H1 (cell line): ENCODE measurements around the gene SPSB2. TPM values are rescaled to one million over a fixed set of nuclear protein-coding genes. Genes with fewer than 3 reads are reported as not detected.

Experiments
- CTCF ChIA-PET: fragments of 300-600 bp; sonication (Branson Sonifier 250); formaldehyde crosslinking; loops from one replicate; lab custom pipeline; 2021; ENCODE audit not compliant: partially characterized antibody; lab: Charles Lee
- POLR2A ChIA-PET: fragments of 300-600 bp; sonication (Branson Sonifier 250); formaldehyde crosslinking; loops from one replicate; lab custom pipeline; 2021; ENCODE audit warnings: inconsistent platforms; ENCODE audit not compliant: partially characterized antibody; lab: Charles Lee
- DNase-seq, 2 experiments: peaks; one replicate each; pipeline versions ENCODE4 v3.0.0 to v3.0.0-alpha.2; 2010 to 2022; ENCODE audit warnings: low spot score in 2 of 2, low read depth in 1 of 2, mixed read lengths in 1 of 2
- FAIRE-seq: peaks from 2 replicates; lab custom pipeline; 2011; peaks lifted over from hg19 to GRCh38; lab: Jason Lieb, UNC
- H2AFZ ChIP-seq: 2 replicates; pipeline ENCODE4 v1.8.1; 2012; ENCODE audit warnings: low read length, inconsistent platforms
- H2AK5ac ChIP-seq: 2 replicates; pipeline ENCODE4 v1.6.1; 2013; ENCODE audit warnings: low read depth, low read length
- H2BK120ac ChIP-seq: replicated peaks from 2 replicates; pipeline ENCODE3; 2013; ENCODE audit warnings: low read depth, low read length, inconsistent platforms
- H2BK12ac ChIP-seq: 2 replicates; pipeline ENCODE4 v1.6.1; 2013; ENCODE audit warnings: low read depth, low read length
- H2BK15ac ChIP-seq: 2 replicates; pipeline ENCODE4 v1.6.1; 2013; ENCODE audit warnings: low read length
- H2BK20ac ChIP-seq: 2 replicates; pipeline ENCODE4 v1.6.1; 2013; ENCODE audit warnings: low read length
- H2BK5ac ChIP-seq: 2 replicates; pipeline ENCODE4 v1.6.1; 2013; ENCODE audit warnings: low read depth, low read length
- H3K14ac ChIP-seq: 2 replicates; pipeline ENCODE4 v1.6.1; 2013; ENCODE audit warnings: inconsistent platforms; ENCODE audit not compliant: insufficient read length
- H3K18ac ChIP-seq: 2 replicates; pipeline ENCODE4 v1.6.1; 2013; ENCODE audit warnings: low read length; ENCODE audit errors: extremely low read depth
- H3K23ac ChIP-seq: 2 replicates; pipeline ENCODE4 v1.6.1; 2013; ENCODE audit warnings: inconsistent platforms; ENCODE audit not compliant: insufficient read length
- H3K23me2 ChIP-seq: 2 replicates; pipeline ENCODE4 v1.6.1; 2013; ENCODE audit warnings: low read depth, low read length
- H3K27ac ChIP-seq: 2 replicates; pipeline ENCODE4 v1.6.1; 2011; ENCODE audit warnings: low read depth, low read length, inconsistent platforms
- H3K27me3 ChIP-seq, 4 experiments: replicated peaks in 1 of 4; 1 replicate in 1 of 4; 2 replicates in 3 of 4; pipeline versions ENCODE4 v1.6.1 to v1.8.1; 2011 to 2013; ENCODE audit warnings: low read length in 3 of 4, mild to moderate bottlenecking in 3 of 4, inconsistent platforms in 2 of 4, mixed read lengths in 2 of 4, moderate library complexity in 1 of 4; ENCODE audit not compliant: control insufficient read depth in 3 of 4, insufficient read depth in 3 of 4; ENCODE audit errors: extremely low read depth in 1 of 4
- H3K36me3 ChIP-seq, 4 experiments: 2 replicates each; pipeline versions ENCODE4 v1.6.1 to v1.8.1; 2011 to 2013; ENCODE audit warnings: mild to moderate bottlenecking in 4 of 4, low read length in 3 of 4, moderate library complexity in 2 of 4, control low read depth in 1 of 4, inconsistent platforms in 1 of 4; ENCODE audit not compliant: insufficient read depth in 4 of 4, control insufficient read depth in 2 of 4
- H3K4ac ChIP-seq: replicated peaks from 2 replicates; pipeline ENCODE3; 2013; ENCODE audit warnings: low read length, low read depth, mixed read lengths, inconsistent platforms; ENCODE audit not compliant: insufficient read length
- H3K4me1 ChIP-seq, 4 experiments: replicated peaks in 1 of 4; 1 replicate in 1 of 4; 2 replicates in 3 of 4; pipeline versions ENCODE4 v1.6.1 to v1.8.1; 2011 to 2013; ENCODE audit warnings: low read length in 3 of 4, inconsistent platforms in 2 of 4, mixed read lengths in 1 of 4; ENCODE audit not compliant: insufficient read depth in 4 of 4, control insufficient read depth in 3 of 4
- H3K4me2 ChIP-seq, 2 experiments: 2 replicates each; pipeline versions ENCODE4 v1.6.1 to v1.8.1; 2011 to 2013; ENCODE audit warnings: low read depth in 2 of 2, low read length in 2 of 2, control low read depth in 1 of 2, inconsistent platforms in 1 of 2, mild to moderate bottlenecking in 1 of 2; ENCODE audit not compliant: insufficient read depth in 1 of 2
- H3K4me3 ChIP-seq, 4 experiments: fragments of 200-600, 300-600 bp in 1 of 4; sonication (generic), shearing (Covaris generic), sonication (Bioruptor Twin) in 1 of 4; 2 replicates each; pipeline versions ENCODE4 v1.5.1 to v1.8.1; 2011 to 2016; ENCODE audit warnings: low read length in 4 of 4, low read depth in 3 of 4, control low read depth in 2 of 4, inconsistent platforms in 2 of 4, mild to moderate bottlenecking in 2 of 4, mixed read lengths in 1 of 4, moderate library complexity in 1 of 4; ENCODE audit not compliant: insufficient read depth in 2 of 4; ENCODE audit errors: extremely low read depth in 1 of 4
- H3K56ac ChIP-seq: replicated peaks from 2 replicates; pipeline ENCODE3; 2013; ENCODE audit warnings: low read depth, mild to moderate bottlenecking, mixed read lengths, low read length, inconsistent platforms; ENCODE audit not compliant: insufficient read length
- H3K79me1 ChIP-seq: 2 replicates; pipeline ENCODE4 v1.6.1; 2013; ENCODE audit warnings: low read depth, low read length, control low read depth
- H3K79me2 ChIP-seq, 2 experiments: 2 replicates each; pipeline versions ENCODE4 v1.6.1 to v1.8.1; 2012 to 2013; ENCODE audit warnings: low read length in 2 of 2, mild to moderate bottlenecking in 2 of 2, inconsistent platforms in 1 of 2; ENCODE audit not compliant: insufficient read depth in 2 of 2, control insufficient read depth in 1 of 2
- H3K9ac ChIP-seq, 4 experiments: replicated peaks in 1 of 4; 1 replicate in 1 of 4; 2 replicates in 3 of 4; pipeline versions ENCODE4 v1.6.1 to v1.8.1; 2011 to 2013; ENCODE audit warnings: low read depth in 3 of 4, low read length in 3 of 4, control low read depth in 2 of 4, mild to moderate bottlenecking in 2 of 4, moderate library complexity in 2 of 4, inconsistent platforms in 1 of 4; ENCODE audit errors: extremely low read depth in 1 of 4
- H3K9me3 ChIP-seq, 2 experiments: 2 replicates each; pipeline versions ENCODE4 v1.6.1 to v1.8.1; 2012 to 2013; ENCODE audit warnings: mild to moderate bottlenecking in 2 of 2, moderate library complexity in 2 of 2, control low read depth in 1 of 2, inconsistent platforms in 1 of 2, low read depth in 1 of 2, low read length in 1 of 2, mixed read lengths in 1 of 2; ENCODE audit not compliant: insufficient read depth in 2 of 2
- H4K20me1 ChIP-seq, 2 experiments: replicated peaks in 1 of 2; 2 replicates each; pipeline versions ENCODE3 to v1.8.1; 2011 to 2013; ENCODE audit warnings: inconsistent platforms in 2 of 2, low read length in 2 of 2, mild to moderate bottlenecking in 1 of 2; ENCODE audit not compliant: insufficient read depth in 2 of 2, control insufficient read depth in 1 of 2
- H4K5ac ChIP-seq: 2 replicates; pipeline ENCODE4 v1.6.1; 2013; ENCODE audit warnings: low read length, low read depth, mixed read lengths, inconsistent platforms; ENCODE audit not compliant: insufficient read length
- H4K8ac ChIP-seq: 2 replicates; pipeline ENCODE4 v1.8.0; 2013; ENCODE audit warnings: mild to moderate bottlenecking, moderate library complexity, low read length, inconsistent platforms; ENCODE audit not compliant: insufficient read depth; ENCODE audit errors: extremely low read depth
- H4K91ac ChIP-seq: replicated peaks from 2 replicates; pipeline ENCODE3; 2013; ENCODE audit warnings: low read length, mixed read lengths, inconsistent platforms; ENCODE audit not compliant: insufficient read length
- CBX8 ChIP-seq: fragments of 300-800, 300-1000 bp; sonication (generic); IDR thresholded peaks from 2 replicates; pipeline ENCODE4 v1.7.1; 2016; ENCODE audit warnings: low read depth, low read length, borderline replicate concordance
- KDM4A ChIP-seq: IDR thresholded peaks from one replicate; pipeline ENCODE4 v1.7.1; 2012; ENCODE audit warnings: low read depth, mild to moderate bottlenecking, moderate library complexity, low read length, inconsistent platforms; ENCODE audit not compliant: severe bottlenecking
- TAF7 ChIP-seq: optimal IDR thresholded peaks from 2 replicates; pipeline ENCODE3; 2011; ENCODE audit warnings: low read depth, mild to moderate bottlenecking, inconsistent platforms, low read length, moderate library complexity, borderline replicate concordance
- WGBS, 2 experiments: shearing (Covaris generic) in 1 of 2; methylation state at CpG; one replicate each; pipeline versions ENCODE4 v1.1.6 to v1.1.7; 2013 to 2015; ENCODE audit warnings: low lambda C conversion rate in 2 of 2, mixed read lengths in 2 of 2, inconsistent platforms in 1 of 2, low coverage in 1 of 2, missing lambda C conversion rate in 1 of 2; ENCODE audit not compliant: insufficient replicate concordance in 2 of 2, insufficient coverage in 1 of 2, insufficient read length in 1 of 2; ENCODE audit errors: extremely low coverage in 1 of 2, missing lambda C conversion rate in 1 of 2; 5-methylcytosine and 5-hydroxymethylcytosine counted together
- polyA plus RNA-seq, 7 experiments: library from polyadenylated mRNA; depleted of rRNA in 3 of 7; stranded (reverse) in 5 of 7; unstranded in 2 of 7; fragments of >200 nt in 5 of 7; fragments of 200-250 nt in 2 of 7; gene quantifications; 1 replicate in 5 of 7; 2 replicates in 1 of 7; 4 replicates in 1 of 7; pipeline versions ENCODE4 v1.2.1 to v1.2.3, GENCODE V29; 2011 to 2013; ENCODE audit warnings: missing spikeins in 2 of 7, mixed read lengths in 2 of 7
- total RNA-seq: library from RNA; stranded (reverse); fragmentation: NEBNext Ultra II Directional; extraction: Animal tissue kit (Norgen Biotek cat#: 25700); gene quantifications from 2 replicates; pipeline ENCODE4 v1.2.1, GENCODE V29; 2021
- TF ChIP-seq, protein P1 (sequence below): IDR thresholded peaks from 2 replicates; pipeline ENCODE4 v1.6.1; 2012; ENCODE audit warnings: inconsistent platforms
- TF ChIP-seq, protein P2 (sequence below): IDR thresholded peaks from 2 replicates; pipeline ENCODE4 v1.6.1; 2011; ENCODE audit warnings: low read depth, mild to moderate bottlenecking, low read length; ENCODE audit not compliant: insufficient read depth

Gene SPSB2
- total and polyA plus RNA-seq, 2 of the 8 experiments (the other 6 are each of a cell fraction or from before 2014, with no cell fraction given): 13.0 to 23.2 TPM

DNA sequence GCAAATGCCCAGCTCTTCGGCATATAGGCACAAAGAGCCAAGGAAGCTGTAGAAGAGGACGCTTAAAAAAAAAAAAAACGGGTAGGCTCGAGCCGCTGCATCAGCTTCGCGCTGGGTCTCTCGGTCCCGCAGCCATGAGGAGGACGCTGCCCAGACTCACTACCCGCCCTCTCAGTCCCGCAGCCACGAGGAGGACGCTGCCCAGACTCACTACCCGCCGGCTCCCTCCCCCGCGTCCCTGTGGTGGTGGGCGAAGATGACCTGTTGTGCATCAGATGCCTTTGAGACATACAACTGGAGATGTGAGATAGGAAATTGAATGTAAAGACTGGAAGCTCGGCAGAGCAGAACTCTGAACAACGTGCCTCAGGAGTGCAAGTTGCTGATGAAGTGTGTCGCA is 11.4 kb upstream of the SPSB2 start:
- H2BK20ac ChIP-seq: 0 out of 2 replicates have a peak overlapping the region, but pooled peaks have one; percentile 95
- H3K18ac ChIP-seq: peak overlapping the region; percentile 51; the same call in 1 of the 2 replicates
- H3K4me3 ChIP-seq: no peak overlapping the region
- CTCF ChIA-PET: interaction anchor here (1.2 to 3.1 kb wide), 5 partner anchors 8 to 41 kb away, joined by 4 to 18 read pairs (median 4); partner anchors contain the start of gene SPSB2
- 0 out of 2 replicates have a peak overlapping the region, but pooled peaks have one; percentile 17 for H4K8ac ChIP-seq
- DNase-seq (no peak), FAIRE-seq (no peak)
- no peak overlapping the region for H3K4me2 ChIP-seq
- H3K27me3 ChIP-seq: no peaks in the 10 kb centered on the region
- no peaks in the 10 kb centered on the region for H3K79me1 ChIP-seq
- H3K9me3 ChIP-seq: no peaks in the 10 kb centered on the region
- H4K5ac ChIP-seq: no peak overlapping the region
- H2AFZ ChIP-seq: no peak overlapping the region
- H3K27ac ChIP-seq: no peak overlapping the region
- peak overlapping the region; percentile 4 for H2BK120ac ChIP-seq
- H2BK15ac ChIP-seq: no peak overlapping the region
- H2AK5ac ChIP-seq: no peak overlapping the region
- POLR2A ChIA-PET: interaction anchor here (0.6 to 5.7 kb wide), 11 partner anchors 8 to 59 kb away, joined by 3 to 50 read pairs (median 3); partner anchors contain the start of genes C12orf57, CDCA3, RNU7-1 and SPSB2
- H2BK12ac ChIP-seq: 0 out of 2 replicates have a peak overlapping the region, but pooled peaks have one; percentile 94
- no peak overlapping the region for H3K56ac ChIP-seq
- whole genome bisulfite sequencing, 2 experiments: 93% methylated on average over 21 of the region's 22 CpGs; no CpG with 5 or more reads in 1 of the 2 experiments
- H3K4me1 ChIP-seq: peaks cover 2 to 10% (median 5%) of the 10 kb centered on the region in 4 experiments; a peak in 5 of 7 replicates
- no peak overlapping the region for H4K91ac ChIP-seq
- H4K20me1 ChIP-seq: no peaks in the 10 kb centered on the region
- no peak overlapping the region for H3K14ac ChIP-seq
- H2BK5ac ChIP-seq: peak overlapping the region; percentile 15
- no peak overlapping the region for H3K9ac ChIP-seq
- peaks cover 0 to 20% (median 1%) of the 10 kb centered on the region in 4 experiments; a peak in 4 of 8 replicates for H3K36me3 ChIP-seq
- no peak overlapping the region for H3K4ac ChIP-seq
- TF ChIP-seq CBX8: no peak
- no peak for TF ChIP-seq KDM4A
- no peak for TF ChIP-seq TAF7
- TF ChIP-seq, protein P1, sequence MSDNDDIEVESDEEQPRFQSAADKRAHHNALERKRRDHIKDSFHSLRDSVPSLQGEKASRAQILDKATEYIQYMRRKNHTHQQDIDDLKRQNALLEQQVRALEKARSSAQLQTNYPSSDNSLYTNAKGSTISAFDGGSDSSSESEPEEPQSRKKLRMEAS: no peak; the same call in 1 of the 2 replicates
- TF ChIP-seq, protein P2, sequence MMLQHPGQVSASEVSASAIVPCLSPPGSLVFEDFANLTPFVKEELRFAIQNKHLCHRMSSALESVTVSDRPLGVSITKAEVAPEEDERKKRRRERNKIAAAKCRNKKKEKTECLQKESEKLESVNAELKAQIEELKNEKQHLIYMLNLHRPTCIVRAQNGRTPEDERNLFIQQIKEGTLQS: no peak
- no peak overlapping the region for H3K23ac ChIP-seq
- H3K79me2 ChIP-seq: no peaks in the 10 kb centered on the region
- H3K23me2 ChIP-seq: no peaks in the 10 kb centered on the region
